Right ventricle myocardium superior (tissue), 1 donor: Measurements from ENCODE around the gene CLEC2D. TPM values are rescaled to one million over a fixed set of nuclear protein-coding genes. Genes with fewer than 3 reads are reported as not detected.
"Not testable (repeated sequence)": the region's sequence is repeated elsewhere in the genome, so short reads cannot be mapped to it uniquely, and the experiment has no call there.

Experiments used
- ATAC-seq: fragments of 200-7000 bp; cut with Tn5 transposase; one replicate; pipeline ENCODE4 v1.9.1; 2020; ENCODE audit warnings: mild to moderate bottlenecking; ENCODE audit not compliant: poor library complexity
- DNase-seq: peaks from one replicate; pipeline ENCODE4 v3.0.0-alpha.2; 2020
- intact Hi-C: fragments of 100-400 bp; cut with DNase I; formaldehyde crosslinking; loops from one replicate; pipeline ENCODE4 v1.11.2; 2022
- total RNA-seq: library from RNA; stranded (reverse); fragmentation: NEBNext Ultra II Directional; extraction: Animal tissue kit (Norgen Biotek cat#: 25700); gene quantifications from one replicate; pipeline ENCODE4 v1.2.1, GENCODE V29; 2021
- donor health status: DM: no; HTN: yes; CAD: no; lungs with severe emphysema.

Gene CLEC2D
- total RNA-seq, 1 donor from 2014 or later: 4.5 TPM

GRCh38 chr12:9692909-9693308 lies 23.4 kb downstream of the CLEC2D start:
- ATAC-seq (no peak), DNase-seq (no peak)
- intact Hi-C loops: no loop called here

- no peak for ATAC-seq
- intact Hi-C loops: no loop called here
- DNase-seq: no peak
These were observed 24.7 kb downstream of the CLEC2D start for GRCh38 chr12:9694241-9694640.

GRCh38 chr12:9695150-9695549 lies 25.6 kb downstream of the CLEC2D start:
- ATAC-seq, intact Hi-C loops: not testable (repeated sequence)

DNA sequence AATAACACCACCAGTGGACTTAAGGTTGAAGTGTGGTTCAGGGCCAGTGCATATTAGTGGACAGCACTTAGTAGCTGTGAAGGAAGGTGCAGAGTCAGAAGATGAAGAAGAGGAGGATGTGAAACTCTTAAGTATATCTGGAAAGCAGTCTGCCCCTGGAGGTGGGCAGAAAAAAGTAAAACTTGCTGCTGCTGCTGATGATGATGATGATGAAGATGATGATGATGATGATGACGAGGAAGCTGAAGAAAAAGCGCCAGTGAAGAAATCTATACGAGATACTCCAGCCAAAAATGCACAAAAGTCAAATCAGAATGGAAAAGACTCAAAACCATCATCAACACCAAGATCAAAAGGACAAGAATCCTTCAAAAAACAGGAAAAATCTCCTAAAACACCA lies 26.1 kb downstream of the CLEC2D start:
- intact Hi-C loops, DNase-seq, ATAC-seq: not testable (repeated sequence)

More at GRCh38 chr12:9695150-9695549, 25.6 kb downstream of the CLEC2D start:
- not testable (repeated sequence) for DNase-seq

DNA sequence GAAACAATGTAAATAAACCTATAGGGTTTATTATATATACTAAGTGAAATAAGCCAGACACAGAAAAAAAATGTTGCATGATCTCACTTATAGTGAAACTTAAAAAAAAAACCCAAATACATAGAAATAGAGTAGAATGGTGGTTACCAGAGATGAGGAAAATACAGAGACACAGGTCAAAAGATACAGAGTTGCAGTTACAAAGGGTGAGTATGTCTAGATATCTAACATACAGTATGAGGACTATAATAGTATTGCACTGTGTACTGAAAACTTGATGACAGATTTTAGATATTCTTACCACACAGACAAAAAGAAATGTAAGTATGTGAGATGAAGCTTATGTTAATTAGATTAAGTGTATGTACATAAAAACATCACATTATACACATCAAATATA lies 28.1 kb downstream of the CLEC2D start:
- no peak for ATAC-seq
- DNase-seq: no peak
- intact Hi-C loops: no loop called here

GRCh38 chr12:9698681-9699080 lies 29.2 kb downstream of the CLEC2D start:
- ATAC-seq (no peak), DNase-seq (no peak)
- intact Hi-C loops: no loop called here

DNA sequence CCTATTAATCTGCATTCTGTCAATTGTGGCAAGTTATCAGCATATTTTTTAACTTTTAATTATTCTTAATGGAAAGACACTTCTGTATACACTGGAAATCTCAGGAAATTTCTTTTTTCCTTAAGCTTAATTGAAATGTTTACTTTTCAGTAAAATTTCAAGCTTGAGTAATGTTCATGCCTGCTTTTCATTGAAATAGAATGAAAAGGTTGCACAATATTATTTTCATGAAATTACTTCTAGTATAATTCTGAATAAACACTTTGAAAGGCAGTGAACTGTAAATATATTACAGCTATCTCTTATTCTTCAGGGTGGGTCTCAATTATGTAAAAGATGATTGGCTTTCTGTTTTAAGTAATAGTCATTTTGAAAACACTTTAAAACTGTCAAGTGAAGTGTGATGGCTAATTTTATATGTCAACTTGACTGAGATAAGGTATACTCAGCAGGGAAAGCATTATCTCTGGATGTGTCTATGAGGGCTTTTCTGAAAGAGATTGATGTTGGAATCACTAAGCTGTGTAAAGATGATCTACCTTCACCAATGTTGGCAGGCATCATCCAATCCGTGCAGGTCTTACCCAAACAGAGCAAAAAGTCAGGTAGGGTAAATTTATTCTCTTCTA lies 29.9 kb downstream of the CLEC2D start:
- intact Hi-C loops: no loop called here
- ATAC-seq: peak; percentile 78
- DNase-seq: no peak

GRCh38 chr12:9699898-9700605 lies 30.5 kb downstream of the CLEC2D start:
- no peak for DNase-seq
- intact Hi-C loops: no loop called here
- peak; percentile 71 for ATAC-seq

DNA sequence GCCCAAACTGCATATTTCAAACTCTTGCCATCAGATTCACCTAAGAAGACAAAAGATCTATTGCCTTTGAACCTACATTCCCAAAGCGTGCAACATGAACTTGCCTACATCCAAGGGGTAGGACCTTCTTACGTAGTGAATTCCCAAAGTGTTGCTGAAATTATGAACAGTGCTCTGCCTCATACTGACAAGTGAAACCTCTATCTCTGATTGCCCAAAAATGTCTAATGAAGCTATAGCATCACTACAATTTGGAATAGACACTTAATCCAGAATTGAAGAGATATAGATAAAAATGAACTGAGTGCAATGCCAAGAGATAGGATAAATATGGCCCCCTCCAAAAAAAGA lies 31.1 kb downstream of the CLEC2D start:
- ATAC-seq: peak; percentile 43
- intact Hi-C loops: no loop called here

GRCh38 chr12:9701380-9702154 lies 32.1 kb downstream of the CLEC2D start:
- DNase-seq: no peak
- intact Hi-C loops: no loop called here
- no peak for ATAC-seq

More for the DNA sequence above, 31.1 kb downstream of the CLEC2D start:
- DNase-seq: no peak

GRCh38 chr12:9702255-9702654 lies 32.7 kb downstream of the CLEC2D start:
- ATAC-seq (no peak), DNase-seq (no peak)
- intact Hi-C loops: no loop called here

DNA sequence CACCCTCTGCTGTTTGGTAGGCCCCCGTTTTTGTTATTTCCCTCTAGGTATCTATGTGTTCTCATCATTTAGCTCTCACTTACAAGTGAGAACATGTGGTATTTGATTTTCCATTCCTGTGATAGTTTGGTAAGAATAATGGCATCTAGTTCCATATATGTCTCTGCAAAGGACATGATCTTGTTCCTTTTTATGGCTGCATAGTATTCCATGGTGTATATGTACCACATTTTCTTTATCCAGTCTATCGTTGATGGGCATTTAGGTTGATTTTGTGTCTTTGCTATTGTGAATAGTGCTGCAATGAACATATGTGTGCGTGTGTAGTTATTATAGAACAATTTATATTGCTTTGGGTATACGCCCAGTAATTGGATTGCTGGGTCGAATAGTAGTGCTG lies 35.0 kb downstream of the CLEC2D start:
- DNase-seq, intact Hi-C loops, ATAC-seq: not testable (repeated sequence)

GRCh38 chr12:9706086-9706685 lies 36.7 kb downstream of the CLEC2D start:
- ATAC-seq: no peak
- intact Hi-C loops: loop anchor here (5.0 kb wide), 1 partner anchor 74 kb away; no protein-coding TSS in a partner anchor
- DNase-seq: no peak

GRCh38 chr12:9707356-9707755 lies 37.8 kb downstream of the CLEC2D start:
- no peak for ATAC-seq
- DNase-seq: no peak
- intact Hi-C loops: loop anchor here (5.0 kb wide), 1 partner anchor 75 kb away; no protein-coding TSS in a partner anchor

DNA sequence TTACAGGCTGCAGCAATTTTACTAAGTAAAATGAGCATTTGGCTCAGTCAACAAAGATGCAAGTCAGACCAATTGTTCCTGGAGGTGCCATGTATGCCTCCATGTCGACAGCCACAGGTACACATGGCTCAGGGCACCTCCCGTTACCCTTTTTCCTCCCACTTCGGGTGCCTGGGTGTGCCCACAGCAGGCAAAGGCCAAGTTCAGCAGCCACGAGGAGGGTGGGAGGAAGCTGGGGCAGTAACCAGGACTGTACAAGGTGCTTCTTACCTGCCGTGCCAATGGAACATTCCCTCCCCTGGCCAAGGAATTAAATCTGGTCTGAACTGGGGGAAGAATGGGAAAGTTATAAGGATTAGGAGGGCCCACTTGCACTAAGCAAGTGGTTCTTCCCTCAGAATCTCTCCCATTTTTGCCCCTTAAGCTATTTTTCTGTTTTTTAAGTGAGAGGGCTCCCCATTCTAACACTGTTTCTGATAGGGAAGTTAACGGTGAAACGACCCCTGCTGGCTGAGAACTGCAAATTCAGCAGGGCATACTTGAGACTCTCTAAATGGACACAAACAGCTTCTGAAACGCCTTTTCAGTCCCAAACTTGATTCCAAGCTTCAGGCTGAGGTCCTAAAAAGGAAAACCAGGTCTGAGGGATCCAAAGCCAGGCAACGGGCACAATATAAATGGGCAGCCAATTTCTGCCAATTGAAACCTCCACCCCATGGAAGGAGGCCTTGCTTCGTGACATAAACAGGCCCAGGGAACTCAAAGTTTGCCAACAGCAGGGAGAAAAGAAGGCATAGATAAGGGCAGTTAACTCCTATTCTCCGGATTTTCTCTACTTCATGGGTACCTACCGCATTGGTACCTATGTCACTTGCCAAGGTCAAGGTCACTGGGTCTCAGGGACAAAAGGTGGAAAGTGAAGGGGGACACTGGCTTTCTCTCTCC lies 38.6 kb downstream of the CLEC2D start:
- DNase-seq: peak; percentile 54
- ATAC-seq: peak; percentile 82
- intact Hi-C loops: loop anchor here (5.0 kb wide), 1 partner anchor 76 kb away; no protein-coding TSS in a partner anchor

DNA sequence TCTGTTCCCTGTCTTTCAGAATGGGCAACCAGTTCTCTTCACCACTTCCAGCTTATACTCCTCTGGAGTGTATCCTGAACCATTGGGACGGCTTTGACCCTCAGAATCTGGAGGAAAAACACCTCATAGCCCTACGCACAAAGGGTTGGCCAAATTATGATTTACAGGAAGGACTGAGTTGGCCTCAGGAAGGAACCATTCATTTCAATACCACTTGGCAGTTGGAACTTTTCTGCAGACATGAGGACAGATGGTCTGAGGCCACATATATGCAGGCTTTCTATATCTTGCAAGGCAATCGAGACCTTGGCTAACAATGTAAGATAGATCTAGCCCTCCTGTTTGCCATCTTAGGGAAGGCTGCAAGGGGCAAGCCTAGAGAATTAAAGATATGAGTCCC lies 39.3 kb downstream of the CLEC2D start:
- ATAC-seq (no peak), DNase-seq (no peak)
- intact Hi-C loops: loop anchor here (5.0 kb wide), 1 partner anchor 77 kb away; no protein-coding TSS in a partner anchor

DNA sequence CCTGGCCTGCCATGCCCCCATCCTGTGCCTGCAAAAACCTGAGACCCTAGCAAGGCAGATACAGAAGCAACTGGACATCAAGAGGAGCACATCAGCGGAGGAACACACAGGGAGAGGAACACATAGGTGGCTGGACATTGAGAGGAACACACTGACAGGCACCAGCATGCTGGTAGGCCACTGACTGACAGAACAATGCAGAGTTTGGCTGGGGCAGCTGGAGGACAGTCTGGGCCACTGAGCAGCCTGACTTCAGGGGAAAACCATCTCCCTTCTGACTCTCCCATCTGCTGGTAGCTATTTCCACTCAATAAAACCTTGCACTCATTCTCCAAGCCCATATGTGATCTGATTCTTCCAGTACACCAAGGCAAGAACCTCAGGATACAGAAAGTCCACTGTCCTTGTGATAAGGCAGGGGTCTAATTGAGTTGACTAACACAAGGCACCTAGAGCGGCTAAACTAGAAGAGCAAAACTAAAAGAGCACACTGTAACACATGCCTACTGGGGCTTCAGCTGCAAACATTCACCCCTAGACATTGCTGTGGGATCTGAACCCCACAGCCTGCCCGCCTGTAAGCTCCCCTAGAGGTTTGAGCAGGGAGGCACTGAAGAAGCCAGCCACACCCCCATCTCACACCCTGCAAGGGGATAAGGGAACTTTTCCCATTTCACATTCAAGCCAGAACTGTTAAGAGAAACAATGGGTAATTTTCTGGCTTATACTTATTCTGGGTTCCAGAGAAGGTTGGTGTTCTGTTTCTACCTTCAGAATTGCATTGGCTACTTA lies 41.3 kb downstream of the CLEC2D start:
- no peak for DNase-seq
- no peak for ATAC-seq
- intact Hi-C loops: no loop called here
